ENCODE data around the gene NPTXR.
"Not testable (repeated sequence)": the region's sequence is repeated elsewhere in the genome, so short reads cannot be mapped to it uniquely, and the experiment has no call there.

The NPTXR gene

DNA sequence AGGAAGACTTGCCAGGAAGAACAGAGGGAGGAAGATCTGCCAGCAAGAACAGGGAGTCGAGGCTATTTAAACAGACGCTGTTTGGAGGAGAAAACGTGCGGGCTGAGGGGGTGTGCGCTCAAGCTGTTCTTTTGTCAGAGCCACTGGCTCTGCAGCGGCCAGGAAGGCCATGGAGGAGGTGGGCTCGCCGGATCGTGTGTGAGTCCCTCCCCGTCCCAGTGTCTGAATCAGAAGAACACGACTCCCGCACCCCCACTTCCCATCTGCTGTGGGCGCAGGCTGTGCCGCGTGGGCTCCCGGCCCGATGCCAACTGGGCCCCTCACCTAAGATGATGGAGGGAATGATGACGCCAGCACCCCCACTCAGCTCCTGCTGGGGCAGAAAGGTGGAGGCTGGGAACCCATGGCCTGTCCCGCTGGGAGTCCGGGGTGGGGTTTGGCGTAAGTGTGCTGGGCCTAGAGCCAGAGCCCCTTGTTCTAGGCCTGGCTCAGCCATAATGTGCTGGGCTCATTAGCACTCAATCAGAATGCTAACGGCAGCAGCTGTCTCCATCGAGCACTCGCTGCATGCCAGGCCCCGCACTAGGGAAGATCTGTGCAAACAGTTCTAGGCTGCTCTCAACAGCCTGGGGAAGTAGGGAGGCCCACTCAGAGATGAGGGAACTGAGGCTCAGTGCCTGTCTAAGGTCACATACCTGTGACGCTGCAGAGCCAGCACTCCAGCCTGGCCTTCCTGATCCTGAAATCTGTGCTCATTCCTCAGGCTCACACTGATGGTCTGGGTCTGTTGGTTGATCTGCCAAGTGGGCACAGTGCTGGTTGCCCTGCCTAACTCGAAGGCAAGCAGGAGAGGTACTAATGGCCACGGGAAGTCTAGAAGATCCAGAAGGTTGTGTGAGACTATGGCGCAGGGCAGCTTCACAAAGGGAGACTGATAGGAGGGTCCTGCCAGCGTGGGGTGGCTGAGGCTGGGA lies 11.5 kb downstream of the NPTXR start:
- no peak for DNase-seq (ENCODE audit: extremely low read depth in 1 of 2, low read depth in 1 of 2)

GRCh38 chr22:38831166-38831945 lies 12.5 kb downstream of the NPTXR start:
- no peak for DNase-seq (ENCODE audit: extremely low read depth in 1 of 2, low read depth in 1 of 2)

DNA sequence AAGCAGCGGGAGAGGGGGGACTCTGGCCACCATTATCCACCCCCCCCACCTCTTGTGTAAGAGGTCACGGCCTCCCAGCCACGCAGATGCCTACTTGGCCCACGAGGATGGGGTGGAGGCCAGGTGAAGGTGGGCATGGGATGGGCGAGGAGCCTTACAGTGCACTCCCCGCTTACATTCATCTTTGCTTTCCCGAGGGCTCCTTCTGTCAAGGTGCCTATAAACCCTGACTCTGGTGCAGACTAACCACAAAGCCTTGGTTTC lies 13.1 kb downstream of the NPTXR start:
- no peak for DNase-seq (ENCODE audit: extremely low read depth in 1 of 2, low read depth in 1 of 2)

DNA sequence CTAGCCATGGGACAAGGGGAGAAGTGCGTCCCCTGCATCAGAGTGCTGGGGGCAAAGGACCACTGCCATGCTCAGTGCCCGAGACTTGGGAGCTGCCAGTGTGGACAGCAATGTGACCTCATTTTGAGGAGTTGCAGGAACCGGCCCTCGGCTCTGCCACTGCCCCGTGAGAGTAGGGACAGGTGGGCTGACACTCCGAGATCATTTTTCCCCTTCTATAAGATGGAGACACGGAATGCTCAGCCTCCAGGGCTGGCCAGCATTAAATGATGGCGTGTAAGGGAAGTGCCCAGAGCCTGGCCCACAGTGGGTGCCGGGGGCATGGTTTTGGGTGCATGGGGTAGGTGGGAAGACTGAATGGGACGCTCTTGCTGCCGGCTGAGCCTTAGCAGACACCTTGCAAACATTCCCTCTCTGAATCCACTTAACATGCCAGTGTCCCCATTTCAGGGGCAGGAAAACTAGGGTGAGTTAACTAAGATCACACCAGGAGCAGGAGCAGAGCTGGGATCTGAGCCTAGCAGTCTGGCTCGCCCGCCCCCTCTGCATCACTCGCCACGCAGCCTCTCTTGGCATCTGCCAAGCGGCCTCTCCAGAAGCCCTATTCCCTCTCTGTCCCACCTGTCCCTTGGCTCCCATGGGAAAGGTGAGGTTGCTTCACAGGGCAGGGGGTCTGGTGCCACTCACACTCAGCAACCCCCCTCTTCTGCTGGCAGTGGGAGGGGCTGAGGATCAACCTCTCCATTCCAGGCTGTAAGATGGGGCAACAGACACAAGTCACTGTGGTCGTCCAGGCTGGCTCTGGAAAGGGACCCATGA lies 13.6 kb downstream of the NPTXR start:
- no peak for DNase-seq (ENCODE audit: extremely low read depth in 1 of 2, low read depth in 1 of 2)

DNA sequence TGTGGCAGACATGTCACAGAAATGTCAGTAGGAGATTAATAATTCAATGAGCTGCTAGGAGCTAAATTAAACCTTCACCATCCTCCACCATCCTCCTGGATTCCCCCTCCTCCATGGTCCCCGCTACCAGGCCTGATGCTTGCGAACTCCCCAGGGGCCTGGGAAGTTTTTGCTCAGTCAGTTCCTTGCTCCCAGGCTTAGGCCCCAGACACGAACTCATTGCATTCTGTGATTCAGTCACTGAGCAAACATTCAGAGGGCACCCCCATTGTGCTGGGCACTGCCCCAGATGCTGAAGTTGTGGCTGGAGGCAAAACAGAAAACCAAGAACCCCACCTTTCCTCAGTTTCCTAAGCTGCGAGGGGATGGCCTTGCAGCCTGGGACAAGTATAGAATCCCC lies 14.3 kb downstream of the NPTXR start:
- no peak for DNase-seq (ENCODE audit: extremely low read depth in 1 of 2, low read depth in 1 of 2)

- no peak for DNase-seq (ENCODE audit: extremely low read depth in 1 of 2, low read depth in 1 of 2)
These were observed 15.1 kb downstream of the NPTXR start for GRCh38 chr22:38828616-38829205.

DNA sequence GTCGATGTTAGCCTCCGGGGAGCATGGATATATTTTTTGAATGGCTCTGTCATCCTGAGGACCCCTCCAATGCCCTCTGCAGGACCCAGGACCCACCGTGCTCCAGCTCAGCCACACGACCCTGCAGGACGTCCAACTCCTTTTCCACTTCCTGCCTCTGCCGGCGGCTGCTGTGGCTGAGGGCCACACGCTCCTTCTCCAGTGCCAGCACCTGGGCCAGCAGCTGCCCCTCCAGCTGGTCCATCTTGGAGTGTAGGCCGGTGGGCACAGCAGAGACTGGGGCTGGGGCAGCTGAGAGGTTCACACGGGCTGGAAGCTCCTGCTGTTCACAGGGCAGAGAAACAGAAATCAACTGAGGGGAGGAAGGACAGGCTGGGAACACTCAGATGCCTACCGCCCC lies 15.6 kb downstream of the NPTXR start:
- DNase-seq (ENCODE audit: extremely low read depth in 1 of 2, low read depth in 1 of 2) = no peak

DNA sequence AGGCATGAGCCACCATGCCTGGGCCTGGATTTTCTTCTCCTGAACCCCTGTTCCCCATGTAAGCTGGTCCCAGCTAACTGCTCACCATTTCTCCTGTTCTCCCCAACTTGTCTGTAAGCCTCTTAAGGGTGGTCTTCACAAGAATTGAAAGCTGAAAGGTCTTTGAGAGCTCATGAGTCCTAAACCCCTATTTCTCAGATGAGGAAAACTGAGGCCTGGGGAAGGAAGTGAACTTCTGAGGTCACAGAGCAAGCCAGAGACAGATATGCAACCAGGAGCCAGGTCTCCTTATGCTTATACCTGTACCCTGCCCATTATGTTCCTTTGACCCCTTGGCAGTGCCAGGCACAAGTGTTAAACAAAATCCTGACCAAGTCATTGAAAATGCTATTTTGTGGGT lies 16.3 kb downstream of the NPTXR start:
- DNase-seq (ENCODE audit: extremely low read depth in 1 of 2, low read depth in 1 of 2) = no peak

- DNase-seq (ENCODE audit: extremely low read depth in 1 of 2, low read depth in 1 of 2) = no peak
These were observed 17.0 kb downstream of the NPTXR start for GRCh38 chr22:38826801-38827200.

DNA sequence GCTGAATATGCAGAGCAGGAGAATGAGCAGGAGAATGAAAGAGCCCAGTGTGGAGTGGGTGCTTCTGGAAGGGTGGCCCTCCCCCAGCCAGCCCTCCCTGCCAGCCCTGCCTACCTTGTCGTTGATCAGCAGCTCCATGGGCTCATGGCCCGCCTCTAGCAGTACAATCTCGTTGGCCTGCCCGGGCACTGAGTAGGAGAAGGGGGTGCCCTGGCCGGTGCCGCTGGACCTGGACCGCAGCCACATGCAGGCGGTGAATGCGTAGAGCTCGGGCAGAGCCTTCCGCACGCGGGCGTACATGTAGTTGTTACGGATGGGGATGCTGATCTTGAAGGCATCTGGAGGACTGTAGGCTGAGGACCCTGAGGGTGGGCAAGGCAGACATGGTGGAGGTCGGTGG lies 17.4 kb downstream of the NPTXR start:
- DNase-seq (ENCODE audit: extremely low read depth in 1 of 2, low read depth in 1 of 2) = no peak

- peak in 1 of 2 donors; percentile 14 for DNase-seq (ENCODE audit: extremely low read depth in 1 of 2, low read depth in 1 of 2)
These were observed 19.2 kb downstream of the NPTXR start for GRCh38 chr22:38824585-38824984.

- no peak for DNase-seq (ENCODE audit: extremely low read depth in 1 of 2, low read depth in 1 of 2)
These were observed 20.2 kb downstream of the NPTXR start for GRCh38 chr22:38823637-38824036.

DNA sequence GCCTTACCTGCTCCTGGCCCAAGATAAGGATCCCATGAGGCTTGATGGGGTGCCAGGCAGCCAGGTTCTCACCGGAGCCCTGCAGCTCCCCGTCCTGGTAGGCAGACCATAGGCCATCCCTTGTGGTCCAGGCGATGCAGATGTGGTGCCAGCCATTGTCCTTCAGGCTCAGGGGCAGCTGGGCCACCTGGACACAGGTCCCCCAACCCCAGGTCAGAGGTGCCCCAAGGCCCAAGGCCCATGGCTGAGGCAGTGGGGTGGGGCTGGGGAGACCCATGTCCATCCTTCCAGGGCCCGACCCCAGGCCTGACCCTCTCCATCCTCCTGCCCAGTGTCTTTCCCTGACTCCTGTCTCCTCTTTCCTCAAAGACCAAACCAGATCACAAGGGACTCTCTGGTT lies 20.8 kb downstream of the NPTXR start:
- no peak for DNase-seq (ENCODE audit: extremely low read depth in 1 of 2, low read depth in 1 of 2)

- DNase-seq (ENCODE audit: extremely low read depth in 1 of 2, low read depth in 1 of 2) = no peak
These were observed 23.8 kb downstream of the NPTXR start for GRCh38 chr22:38820020-38820419.

GRCh38 chr22:38819387-38819940 lies 24.4 kb downstream of the NPTXR start:
- no peak for DNase-seq (ENCODE audit: extremely low read depth in 1 of 2, low read depth in 1 of 2)

DNA sequence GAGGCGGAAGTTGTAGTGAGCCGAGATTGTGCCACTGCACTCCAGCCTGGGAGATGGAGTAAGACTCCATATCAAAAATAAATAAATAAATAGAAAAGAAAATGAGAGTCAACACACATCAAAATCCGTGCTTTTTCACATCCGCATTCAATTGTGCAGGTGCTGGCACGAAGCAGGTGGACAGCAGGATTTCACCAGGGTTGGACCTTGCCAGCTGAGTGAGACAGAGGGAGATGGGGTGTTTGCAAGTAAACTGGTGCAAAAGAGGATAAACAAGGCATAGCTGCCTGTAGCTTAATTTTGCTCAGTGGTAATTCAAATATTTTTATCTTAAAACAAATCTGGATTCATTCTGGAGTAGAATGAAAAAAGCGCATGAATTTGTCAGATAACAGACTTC lies 26.6 kb downstream of the NPTXR start:
- no peak for DNase-seq (ENCODE audit: extremely low read depth in 1 of 2, low read depth in 1 of 2)

- no peak for DNase-seq (ENCODE audit: extremely low read depth in 1 of 2, low read depth in 1 of 2)
These were observed 28.0 kb downstream of the NPTXR start for GRCh38 chr22:38815842-38816241.

- DNase-seq (ENCODE audit: extremely low read depth in 1 of 2, low read depth in 1 of 2) = no peak
These were observed 32.6 kb downstream of the NPTXR start for GRCh38 chr22:38811241-38811640.

GRCh38 chr22:38805041-38805593 lies 38.7 kb downstream of the NPTXR start:
- DNase-seq (ENCODE audit: extremely low read depth in 1 of 2, low read depth in 1 of 2) = not testable (repeated sequence)

- DNase-seq (ENCODE audit: extremely low read depth in 1 of 2, low read depth in 1 of 2) = no peak
These were observed 41.1 kb downstream of the NPTXR start for GRCh38 chr22:38802671-38803121.
